ENCODE results near the gene GGT5.

GGT5 gene

GRCh38 chr22:24232725-24233124, 12.2 kb downstream of the GGT5 start:
- TF ChIP-seq CTCF (conservative IDR thresholded peaks at IDR 0.05): no peak
- no peak overlapping the region for H3K27ac ChIP-seq

- H3K27ac ChIP-seq: no peak overlapping the region
- TF ChIP-seq CTCF (conservative IDR thresholded peaks at IDR 0.05): no peak
Measured at GRCh38 chr22:24232124-24232523, 12.8 kb downstream of the GGT5 start.

GRCh38 chr22:24231706-24232105, 13.2 kb downstream of the GGT5 start:
- no peak for TF ChIP-seq CTCF (conservative IDR thresholded peaks at IDR 0.05)

GRCh38 chr22:24230911-24231656, 13.8 kb downstream of the GGT5 start:
- H3K27ac ChIP-seq: no peak overlapping the region
- no peak; the same call in 1 of the 2 replicates for TF ChIP-seq CTCF (conservative IDR thresholded peaks at IDR 0.05)

More at GRCh38 chr22:24231706-24232105, 13.2 kb downstream of the GGT5 start:
- no peak overlapping the region for H3K27ac ChIP-seq

- H3K27ac ChIP-seq: no peak overlapping the region
- TF ChIP-seq CTCF (conservative IDR thresholded peaks at IDR 0.05): no peak
Measured at GRCh38 chr22:24225951-24226350, 18.9 kb downstream of the GGT5 start.

GRCh38 chr22:24225044-24225601, 19.8 kb downstream of the GGT5 start:
- no peak overlapping the region for H3K27ac ChIP-seq
- TF ChIP-seq CTCF (conservative IDR thresholded peaks at IDR 0.05): no peak

GRCh38 chr22:24224468-24224867, 20.4 kb downstream of the GGT5 start:
- no peak overlapping the region for H3K27ac ChIP-seq
- no peak for TF ChIP-seq CTCF (conservative IDR thresholded peaks at IDR 0.05)
